ENCODE results near the gene DPPA3.
"Not testable (repeated sequence)": the region's sequence is repeated elsewhere in the genome, so short reads cannot be mapped to it uniquely, and the experiment has no call there.

DPPA3 gene

DNA sequence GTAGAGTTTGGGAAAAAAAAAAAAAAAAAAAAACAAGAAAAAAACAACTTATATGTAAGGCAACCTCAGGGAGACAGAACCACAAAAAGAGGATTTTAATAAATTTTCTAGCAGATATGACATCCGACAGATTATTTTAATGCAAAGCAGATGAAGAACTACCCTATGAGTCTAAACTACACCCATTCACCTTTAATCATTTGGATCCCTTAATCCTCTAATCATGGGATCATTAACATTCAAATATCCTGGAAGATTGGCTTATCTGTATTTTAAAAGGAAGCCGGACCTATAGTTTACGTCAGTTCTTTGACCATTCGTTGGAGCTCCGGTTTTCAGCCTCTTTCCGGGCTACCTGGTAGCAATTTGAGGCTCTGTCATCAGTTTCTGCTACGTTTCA lies at the start of gene DPPA3:
Gene DPPA3 (plus strand): TSS at position 301 of the 400 bp plus-strand sequence. CDS start 138 bp downstream, outside the sequence.
- DNase-seq (ENCODE audit: low read depth): no peak

DNA sequence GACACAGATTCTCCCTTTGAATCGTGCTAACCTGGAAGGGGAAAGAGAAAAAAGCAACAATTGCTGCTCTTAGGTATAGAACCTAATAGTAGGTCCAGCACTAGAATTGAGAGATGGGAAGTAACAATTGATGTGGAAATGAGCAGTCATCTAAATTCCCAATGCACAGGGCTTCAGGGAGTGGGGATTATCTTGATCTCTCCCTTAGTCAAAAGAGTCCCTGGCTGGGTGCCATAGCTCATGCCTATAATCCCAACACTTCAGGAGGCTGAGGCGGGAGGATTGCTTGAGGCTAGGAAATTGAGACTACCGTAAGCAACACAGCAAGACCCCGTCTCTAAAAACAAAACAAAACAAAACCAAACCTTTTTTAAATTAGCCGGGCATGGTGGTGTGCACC lies 49.5 kb upstream of the DPPA3 start:
- no peak for DNase-seq (ENCODE audit: low read depth)

DNA sequence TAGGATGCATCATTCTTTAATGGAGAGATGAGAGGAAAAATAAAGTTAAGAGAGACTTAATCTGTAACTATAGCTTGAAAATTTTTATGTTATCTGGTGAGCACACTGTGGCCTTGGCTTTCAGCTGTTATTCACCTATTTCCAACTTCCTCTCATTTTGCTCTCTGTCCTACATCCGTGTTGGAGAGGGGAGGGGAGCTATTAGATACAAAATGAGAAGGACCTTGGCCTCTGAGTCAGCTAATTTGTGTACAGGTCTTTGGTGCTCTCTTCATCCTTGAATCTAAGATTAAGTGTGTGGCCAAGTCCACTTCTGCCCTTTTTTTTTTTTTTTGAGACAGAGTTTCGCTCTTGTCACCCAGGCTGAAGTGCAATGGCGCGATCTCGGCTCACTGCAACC lies 44.6 kb upstream of the DPPA3 start:
- DNase-seq (ENCODE audit: low read depth): no peak

DNA sequence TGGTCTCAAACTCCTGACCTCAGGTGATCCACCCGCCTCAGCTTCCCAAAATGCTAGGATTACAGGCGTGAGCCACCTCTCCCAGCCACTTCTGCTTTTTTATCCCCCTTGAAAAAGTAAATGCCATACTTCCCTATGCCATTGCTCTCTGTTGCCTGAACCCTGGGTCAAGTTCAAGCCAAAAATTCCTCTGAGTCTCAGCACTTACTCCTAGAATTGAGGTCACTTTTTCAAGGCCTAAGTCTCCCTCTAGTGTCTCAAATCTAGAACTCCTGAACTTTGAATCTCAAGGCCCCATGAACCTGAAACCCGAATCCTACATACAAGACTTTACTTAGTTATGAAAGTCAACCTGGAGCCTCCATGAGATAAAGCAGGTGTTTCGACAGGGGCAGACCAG lies 44.1 kb upstream of the DPPA3 start:
- no peak for DNase-seq (ENCODE audit: low read depth)

GRCh38 chr12:7668171-7668570 lies 43.1 kb upstream of the DPPA3 start:
- DNase-seq (ENCODE audit: low read depth): no peak

DNA sequence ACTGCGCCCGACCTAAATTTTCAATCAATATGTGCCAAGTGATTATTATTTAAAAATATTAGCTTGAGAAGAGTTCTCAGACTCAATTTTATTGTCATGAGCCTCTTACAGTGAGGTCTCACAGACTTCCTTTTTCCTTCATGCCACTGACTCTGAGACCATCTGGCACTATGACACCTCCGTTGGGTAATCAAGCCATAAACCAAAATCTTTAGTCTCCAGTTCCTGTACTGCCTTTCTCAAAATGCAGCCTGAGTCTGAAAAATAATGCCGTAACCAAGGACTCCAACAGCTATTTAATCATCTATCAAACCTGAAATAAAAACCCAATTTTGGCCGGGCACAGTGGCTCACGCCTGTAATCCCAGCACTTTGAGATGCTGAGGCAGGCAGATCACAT lies 35.8 kb upstream of the DPPA3 start:
- DNase-seq (ENCODE audit: low read depth): not testable (repeated sequence)

GRCh38 chr12:7677432-7677888 lies 33.8 kb upstream of the DPPA3 start:
- DNase-seq (ENCODE audit: low read depth): not testable (repeated sequence)

DNA sequence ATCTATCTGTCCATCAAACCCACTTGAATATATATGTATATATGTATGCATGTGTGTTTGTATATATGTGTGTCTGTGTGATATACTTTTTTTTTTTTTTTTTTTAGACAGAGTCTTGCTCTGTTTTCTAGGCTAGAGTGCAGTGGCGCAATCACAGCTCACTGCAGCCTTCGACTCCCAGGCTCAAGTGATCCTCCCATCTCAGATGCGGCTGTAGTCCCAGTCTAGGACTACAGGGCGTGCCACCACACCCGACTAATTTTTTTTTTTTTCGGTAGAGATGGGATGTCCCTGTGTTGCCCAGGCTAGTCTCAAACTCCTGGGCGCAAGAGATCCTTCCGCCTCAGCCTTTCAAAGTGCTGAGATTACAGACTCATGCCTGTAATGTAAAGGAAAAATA lies 32.5 kb upstream of the DPPA3 start:
- DNase-seq (ENCODE audit: low read depth): no peak

GRCh38 chr12:7679251-7680045 lies 31.8 kb upstream of the DPPA3 start:
- no peak for DNase-seq (ENCODE audit: low read depth)

DNA sequence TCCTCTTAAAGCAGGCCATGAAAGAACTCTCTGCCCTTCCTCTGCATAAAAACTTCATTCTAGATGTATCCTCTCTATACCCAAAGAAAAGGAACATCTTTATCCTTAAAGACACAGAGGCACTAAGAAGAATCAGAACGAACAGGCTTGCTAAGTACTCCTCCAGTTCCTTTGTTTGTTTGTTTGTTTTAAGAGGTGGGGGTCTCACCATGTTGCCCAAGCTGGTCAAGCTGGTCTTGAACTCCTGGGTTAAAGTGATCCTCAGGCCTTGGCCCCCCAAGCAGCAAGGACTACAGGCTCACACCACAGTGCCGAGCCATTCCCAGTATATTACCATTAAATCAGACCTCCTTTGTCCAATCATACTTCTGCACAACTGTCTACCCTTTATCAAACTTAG lies 29.7 kb upstream of the DPPA3 start:
- DNase-seq (ENCODE audit: low read depth): no peak

DNA sequence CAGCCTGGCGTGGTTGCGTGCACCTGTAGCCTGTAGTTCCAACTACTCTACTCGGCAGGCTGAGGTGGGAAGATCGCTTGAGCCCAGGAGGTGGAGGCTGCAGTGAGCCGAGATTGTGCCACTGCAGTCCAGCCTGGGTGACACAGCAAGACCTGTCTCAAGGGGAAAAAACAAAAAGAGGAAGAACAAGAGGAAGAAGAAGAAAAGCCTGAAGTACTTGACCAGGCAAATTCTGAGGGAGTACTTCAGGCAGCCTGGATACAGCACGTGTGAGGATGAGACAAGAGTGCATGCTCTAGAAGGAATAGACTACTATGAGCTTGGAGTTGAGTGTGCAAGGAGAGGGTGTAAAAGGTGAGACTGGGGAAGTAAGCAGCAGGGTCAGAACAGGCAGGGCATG lies 17.4 kb upstream of the DPPA3 start:
- no peak for DNase-seq (ENCODE audit: low read depth)

DNA sequence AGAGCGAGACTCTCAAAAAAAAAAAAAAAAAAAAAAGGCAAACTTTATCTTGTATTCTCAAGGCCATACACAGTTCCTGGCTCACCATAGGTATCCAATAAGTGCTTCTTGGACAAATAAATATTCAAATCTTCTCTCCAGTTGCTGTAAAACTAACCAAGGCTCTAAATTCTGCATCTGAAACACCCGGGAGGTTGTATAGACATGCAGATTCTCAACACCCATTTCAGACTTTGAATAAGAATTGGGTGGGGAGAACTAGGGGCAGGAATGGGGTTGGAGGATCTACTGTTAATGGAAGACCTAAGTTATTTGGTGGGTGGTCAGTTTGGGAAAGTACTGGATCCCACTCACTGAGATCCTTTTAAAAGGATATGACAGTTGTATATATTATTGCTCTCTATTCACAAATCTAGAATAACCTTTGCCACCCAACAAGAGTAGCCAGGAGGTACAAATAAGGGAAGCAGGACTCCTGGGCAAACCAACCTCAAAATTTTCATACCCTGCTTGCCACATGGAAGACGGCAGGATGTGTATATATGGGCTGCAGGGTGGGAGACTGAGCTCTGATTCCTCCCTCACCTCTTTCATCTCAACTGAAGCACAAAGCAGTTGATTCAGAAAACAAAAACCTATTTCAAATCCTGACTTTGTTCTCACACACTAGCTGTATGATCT lies 16.5 kb upstream of the DPPA3 start:
- DNase-seq (ENCODE audit: low read depth): no peak

DNA sequence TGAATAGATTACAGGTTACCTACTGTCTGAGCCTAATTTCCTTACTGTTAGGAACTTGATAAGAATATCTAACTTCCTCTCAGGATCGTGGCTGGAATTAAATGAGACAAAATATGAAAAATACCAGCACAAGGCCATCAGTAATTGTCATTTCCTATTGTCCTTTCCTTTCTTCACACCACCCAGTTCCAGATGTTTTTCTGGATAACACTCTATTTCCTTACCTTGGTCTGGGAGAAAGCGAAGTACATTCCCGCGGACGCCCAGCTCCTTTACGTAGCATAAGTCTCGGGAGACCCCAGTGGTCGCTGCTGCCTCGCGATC lies 16.0 kb upstream of the DPPA3 start:
- no peak for DNase-seq (ENCODE audit: low read depth)

- no peak for DNase-seq (ENCODE audit: low read depth)
Measured at GRCh38 chr12:7695566-7696197, 15.6 kb upstream of the DPPA3 start, which contains the start of gene GDF3. GDF3 (minus strand) TSS chr12:7695775; CDS start chr12:7695728, 47 bp downstream.

DNA sequence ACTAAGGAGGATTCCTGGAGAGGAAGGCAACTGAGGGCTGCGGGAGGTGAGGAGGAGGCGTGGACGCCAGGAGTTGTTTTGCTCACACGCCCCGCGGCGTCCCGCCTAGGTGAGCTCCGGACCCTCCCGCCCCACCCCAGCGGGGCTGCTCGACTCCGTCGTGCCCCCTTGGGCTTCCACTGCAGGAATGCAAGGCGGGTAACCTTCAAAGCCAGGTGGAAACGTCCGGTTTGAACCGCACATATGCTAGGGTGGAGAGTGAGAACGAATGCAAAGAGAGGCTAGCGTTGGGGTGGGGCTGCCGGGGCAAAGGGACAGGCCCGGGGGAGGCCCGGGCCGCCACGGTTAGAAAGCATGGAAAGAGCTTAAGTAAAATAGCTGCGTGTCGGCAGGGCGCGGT lies 5.4 kb upstream of the DPPA3 start:
- no peak for DNase-seq (ENCODE audit: low read depth)

GRCh38 chr12:7709969-7710675 lies 1.1 kb upstream of the DPPA3 start:
- DNase-seq (ENCODE audit: low read depth): no peak

DNA sequence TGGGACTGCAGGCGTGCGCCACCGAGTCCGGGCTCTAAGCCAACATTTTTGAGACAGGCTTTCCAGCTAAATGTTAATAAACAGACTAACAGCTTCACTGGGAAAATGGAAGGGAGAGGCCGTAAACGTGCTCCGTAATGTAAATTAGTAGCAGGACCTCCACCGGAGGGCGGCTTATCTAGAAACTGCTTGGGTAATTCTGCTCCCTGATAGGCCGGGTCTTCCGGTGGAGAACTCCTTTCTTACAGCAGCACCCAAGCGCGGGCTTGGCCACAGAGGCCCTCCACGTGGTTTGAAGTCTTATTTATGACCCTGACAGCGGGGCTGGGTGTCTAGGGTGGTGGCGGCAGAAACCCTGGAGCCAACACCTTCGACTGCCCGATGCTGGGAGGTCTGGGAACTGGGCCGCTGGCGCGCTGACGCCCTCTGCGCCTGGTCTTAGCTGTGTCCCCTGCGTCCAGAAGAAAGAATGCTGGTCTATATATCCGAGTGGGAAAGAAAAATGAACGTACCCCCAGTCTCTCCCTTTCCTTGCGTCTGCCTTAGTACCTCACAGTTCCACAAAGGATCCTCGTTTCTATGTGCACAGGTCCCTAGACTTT lies 1.7 kb downstream of the DPPA3 start:
- no peak for DNase-seq (ENCODE audit: low read depth)

DNA sequence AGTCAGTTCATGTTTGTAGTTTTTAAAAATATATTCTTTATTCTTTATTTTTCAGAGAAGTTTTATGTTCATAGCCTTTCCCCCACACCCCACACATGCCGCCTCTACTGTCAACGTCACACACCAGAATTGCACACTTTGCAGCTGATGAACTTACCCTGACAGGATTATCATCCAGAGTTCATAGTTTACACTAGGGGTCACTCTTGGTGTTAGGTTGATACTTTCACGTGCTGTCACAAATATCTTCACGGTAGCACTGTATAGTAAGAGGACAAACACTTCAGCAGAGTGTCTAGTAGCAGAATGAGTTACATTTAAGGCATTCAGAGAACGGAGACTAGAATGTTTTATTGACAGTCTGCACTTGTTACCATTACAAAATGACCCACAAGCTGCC lies 5.1 kb downstream of the DPPA3 start:
- no peak for DNase-seq (ENCODE audit: low read depth)

DNA sequence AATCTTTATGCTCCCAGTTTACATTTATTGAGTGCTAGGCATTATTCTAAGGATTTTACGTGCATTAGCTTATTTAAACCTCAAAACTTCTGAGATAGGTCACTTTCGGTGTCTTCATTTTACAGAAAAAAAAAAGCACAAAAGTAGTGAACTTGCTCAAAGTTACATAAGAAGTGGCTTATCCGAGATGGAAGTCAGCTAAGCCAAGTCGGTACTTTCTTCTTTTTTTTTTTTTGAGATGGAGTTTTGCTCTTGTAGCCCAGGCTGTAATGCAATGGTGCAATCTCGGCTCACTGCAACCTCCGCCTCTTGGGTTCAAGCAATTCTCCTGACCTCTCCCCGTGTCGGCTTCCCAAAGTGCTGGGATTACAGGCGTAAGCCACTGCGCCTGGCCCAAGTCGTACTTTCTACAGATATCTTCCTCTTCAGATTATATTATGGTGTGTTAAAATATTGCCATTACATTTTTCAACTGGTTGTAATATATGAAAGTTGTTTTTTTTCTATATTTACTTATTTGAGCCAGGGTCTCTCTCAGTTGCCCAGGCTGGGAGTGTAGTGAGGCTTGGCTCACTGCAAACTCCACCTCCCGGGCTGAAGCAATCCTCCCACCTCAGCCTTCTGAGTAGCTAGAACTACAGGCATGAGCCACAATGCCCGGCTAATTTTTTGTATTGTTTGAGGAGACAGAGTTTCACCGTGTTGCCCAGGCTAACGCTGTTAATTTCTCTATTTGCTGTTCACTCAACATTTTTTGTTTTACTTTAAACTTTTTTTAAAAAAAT lies 8.9 kb downstream of the DPPA3 start:
- DNase-seq (ENCODE audit: low read depth): no peak

DNA sequence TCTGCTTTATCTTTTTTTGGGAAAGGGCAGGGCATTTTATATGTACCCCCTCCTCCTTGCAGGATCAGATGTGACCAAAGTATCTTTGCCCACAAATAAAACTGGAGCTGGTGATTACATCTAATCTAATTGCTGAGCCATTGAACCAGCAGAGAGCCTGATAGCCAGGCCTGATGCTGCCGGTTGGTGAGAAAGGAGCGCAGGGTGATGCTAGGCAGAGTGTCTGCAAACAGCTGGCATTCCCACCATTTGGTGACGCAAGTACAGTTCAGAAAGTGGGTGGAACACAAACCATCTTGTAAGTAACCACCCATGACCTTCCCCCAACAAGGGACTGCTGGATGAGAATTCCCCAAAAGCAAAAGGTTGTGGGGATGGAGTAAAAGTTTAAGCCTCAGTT lies 12.7 kb downstream of the DPPA3 start:
- DNase-seq (ENCODE audit: low read depth): no peak

DNA sequence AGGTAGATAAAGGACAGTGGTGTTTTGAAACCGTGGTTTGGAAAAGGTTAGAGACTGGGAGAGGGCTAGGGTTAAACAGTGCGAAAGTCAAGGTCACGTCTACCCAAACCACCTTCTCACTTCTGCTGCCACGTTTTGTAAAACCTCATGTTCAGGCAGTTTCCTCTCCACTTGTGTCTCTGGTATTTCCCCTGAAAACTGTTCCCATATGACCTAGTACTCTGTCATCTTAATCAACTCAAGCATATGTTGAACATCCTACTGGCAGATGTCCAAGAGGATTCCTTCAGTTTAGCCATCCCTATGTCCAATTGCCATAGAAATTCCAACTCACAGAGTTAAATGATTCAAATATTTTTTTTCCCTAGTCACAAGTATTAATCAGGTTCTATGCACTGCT lies 18.5 kb downstream of the DPPA3 start:
- no peak for DNase-seq (ENCODE audit: low read depth)

Data from stimulated activated CD8-positive, alpha-beta memory T cell treated with anti-CD3 and anti-CD28 coated beads, Interleukin-15, amount 100 ng/mL, for 24 hours (primary cell).